BE2C (cell line): ENCODE data around the gene RORC.

Source experiments
- DNase-seq: peaks from one replicate; pipeline ENCODE4 v3.0.0-alpha.2; 2020
- H3K27me3 ChIP-seq: fragments of 250-450 bp; sonication (Bioruptor Pico); 2 replicates; pipeline ENCODE4 v1.5.1; 2020; ENCODE audit warnings: mild to moderate bottlenecking
- H3K36me3 ChIP-seq: fragments of 250-450 bp; sonication (Bioruptor Pico); 2 replicates; pipeline ENCODE4 v1.5.1; 2020; ENCODE audit warnings: mild to moderate bottlenecking
- H3K4me1 ChIP-seq: fragments of 250-450 bp; sonication (Bioruptor Pico); 2 replicates; pipeline ENCODE4 v1.5.1; 2020
- H3K4me3 ChIP-seq: 2 replicates; pipeline ENCODE4 v1.5.1; 2011; ENCODE audit warnings: low read depth, low read length
- H3K9me3 ChIP-seq: fragments of 250-450 bp; sonication (Bioruptor Pico); 2 replicates; pipeline ENCODE4 v1.5.1; 2020
- CTCF ChIP-seq: IDR thresholded peaks from 2 replicates; pipeline ENCODE4 v1.5.1; 2012; ENCODE audit warnings: mild to moderate bottlenecking, low read depth, low read length

RORC gene

GRCh38 chr1:151843398-151843797, 11.8 kb upstream of the RORC start:
- no peak overlapping the region for H3K4me3 ChIP-seq
- H3K36me3 ChIP-seq: no peaks in the 10 kb centered on the region
- no peak for TF ChIP-seq CTCF
- DNase-seq: no peak
- no peaks in the 10 kb centered on the region for H3K27me3 ChIP-seq
- H3K4me1 ChIP-seq: no peaks in the 10 kb centered on the region; the same call in none of the 2 replicates
- no peaks in the 10 kb centered on the region for H3K9me3 ChIP-seq

- no peak for TF ChIP-seq CTCF
- no peak overlapping the region for H3K4me3 ChIP-seq
Observed at GRCh38 chr1:151841141-151841540, 9.5 kb upstream of the RORC start.

GRCh38 chr1:151840421-151840820, 8.8 kb upstream of the RORC start:
- no peak for TF ChIP-seq CTCF
- DNase-seq: no peak
- H3K9me3 ChIP-seq: no peaks in the 10 kb centered on the region
- no peaks in the 10 kb centered on the region for H3K36me3 ChIP-seq
- H3K27me3 ChIP-seq: no peaks in the 10 kb centered on the region
- no peak overlapping the region for H3K4me3 ChIP-seq
- H3K4me1 ChIP-seq: peaks cover 6% of the 10 kb centered on the region; the same call in 1 of the 2 replicates

More at GRCh38 chr1:151841141-151841540, 9.5 kb upstream of the RORC start:
- no peaks in the 10 kb centered on the region for H3K36me3 ChIP-seq
- no peak for DNase-seq
- H3K4me1 ChIP-seq: peaks cover 2% of the 10 kb centered on the region; the same call in 1 of the 2 replicates
- H3K27me3 ChIP-seq: no peaks in the 10 kb centered on the region
- H3K9me3 ChIP-seq: no peaks in the 10 kb centered on the region

- DNase-seq: no peak
- TF ChIP-seq CTCF: no peak
- H3K4me3 ChIP-seq: no peak within 1 kb of the TSS
- no peaks in the 10 kb centered on the region for H3K9me3 ChIP-seq
- H3K27me3 ChIP-seq: no peaks in the 10 kb centered on the region
- H3K36me3 ChIP-seq: no peaks in the 10 kb centered on the region
- peaks cover 6% of the 10 kb centered on the region; the same call in 1 of the 2 replicates for H3K4me1 ChIP-seq
Observed at GRCh38 chr1:151839457-151840403, 8.1 kb upstream of the RORC start, which contains the start of gene C2CD4D. Gene C2CD4D (minus strand): TSS chr1:151839820. CDS start chr1:151838989, 831 bp downstream.

GRCh38 chr1:151839082-151839412, 7.4 kb upstream of the RORC start:
- H3K27me3 ChIP-seq: no peaks in the 10 kb centered on the region
- no peaks in the 10 kb centered on the region for H3K36me3 ChIP-seq
- TF ChIP-seq CTCF: no peak
- DNase-seq: no peak
- peaks cover 6% of the 10 kb centered on the region; the same call in 1 of the 2 replicates for H3K4me1 ChIP-seq
- H3K4me3 ChIP-seq: no peak overlapping the region
- H3K9me3 ChIP-seq: no peaks in the 10 kb centered on the region
